ENCODE results near the gene FPR2. TPM values are rescaled to one million over a fixed set of nuclear protein-coding genes. Genes with fewer than 3 reads are reported as not detected.

FPR2 gene
- total and polyA plus RNA-seq, 4 donors, result 0.15 to 4.1 (median 2.4) TPM

- TF ChIP-seq, protein P1, sequence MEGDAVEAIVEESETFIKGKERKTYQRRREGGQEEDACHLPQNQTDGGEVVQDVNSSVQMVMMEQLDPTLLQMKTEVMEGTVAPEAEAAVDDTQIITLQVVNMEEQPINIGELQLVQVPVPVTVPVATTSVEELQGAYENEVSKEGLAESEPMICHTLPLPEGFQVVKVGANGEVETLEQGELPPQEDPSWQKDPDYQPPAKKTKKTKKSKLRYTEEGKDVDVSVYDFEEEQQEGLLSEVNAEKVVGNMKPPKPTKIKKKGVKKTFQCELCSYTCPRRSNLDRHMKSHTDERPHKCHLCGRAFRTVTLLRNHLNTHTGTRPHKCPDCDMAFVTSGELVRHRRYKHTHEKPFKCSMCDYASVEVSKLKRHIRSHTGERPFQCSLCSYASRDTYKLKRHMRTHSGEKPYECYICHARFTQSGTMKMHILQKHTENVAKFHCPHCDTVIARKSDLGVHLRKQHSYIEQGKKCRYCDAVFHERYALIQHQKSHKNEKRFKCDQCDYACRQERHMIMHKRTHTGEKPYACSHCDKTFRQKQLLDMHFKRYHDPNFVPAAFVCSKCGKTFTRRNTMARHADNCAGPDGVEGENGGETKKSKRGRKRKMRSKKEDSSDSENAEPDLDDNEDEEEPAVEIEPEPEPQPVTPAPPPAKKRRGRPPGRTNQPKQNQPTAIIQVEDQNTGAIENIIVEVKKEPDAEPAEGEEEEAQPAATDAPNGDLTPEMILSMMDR (IDR thresholded peaks at IDR 0.05; ENCODE audit: low read depth, low read length, missing input control), result no peak
These were observed 4.1 kb downstream of the FPR2 start (continued) for GRCh38 chr19:51765086-51765485.

- Histone ChIP-seq H3K4me1 (ENCODE audit: control insufficient read depth in 4 of 4, insufficient read depth in 4 of 4, low read length in 3 of 4) (no peaks in the 10 kb centered on the region), H3K9ac (ENCODE audit: low read depth in 1 of 2, low read length in 2 of 2) (no peak overlapping the region), H3K27me3 (ENCODE audit: control insufficient read depth in 4 of 4, insufficient read depth in 4 of 4, low read length in 3 of 4) (peaks cover 0 to 2% (median 0%) of the 10 kb centered on the region in 4 donors), H3K9me3 (ENCODE audit: control insufficient read depth in 4 of 4, low read length in 3 of 4) (peaks cover 0 to 5% (median under 1%) of the 10 kb centered on the region in 4 donors), H3K27ac (ENCODE audit: low read depth in 1 of 2, low read length in 2 of 2) (no peak overlapping the region), H3K4me3 (ENCODE audit: low read depth in 1 of 3, low read length in 3 of 3) (no peak overlapping the region), H3K36me3 (ENCODE audit: control insufficient read depth in 4 of 4, insufficient read depth in 3 of 4, low read depth in 1 of 4, low read length in 3 of 4) (no peaks in the 10 kb centered on the region)
- TF ChIP-seq, protein P2, sequence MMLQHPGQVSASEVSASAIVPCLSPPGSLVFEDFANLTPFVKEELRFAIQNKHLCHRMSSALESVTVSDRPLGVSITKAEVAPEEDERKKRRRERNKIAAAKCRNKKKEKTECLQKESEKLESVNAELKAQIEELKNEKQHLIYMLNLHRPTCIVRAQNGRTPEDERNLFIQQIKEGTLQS (IDR thresholded peaks at IDR 0.05), result no peak
- TF ChIP-seq GABPA (IDR thresholded peaks at IDR 0.05 in 1 of 2, conservative IDR thresholded peaks at IDR 0.05 in 1 of 2), result no peak
- TF ChIP-seq RAD21 (IDR thresholded peaks at IDR 0.05), result no peak
- TF ChIP-seq HNF4A (conservative IDR thresholded peaks at IDR 0.05), result no peak
- TF ChIP-seq JUND (IDR thresholded peaks at IDR 0.05), result no peak
- no peak for TF ChIP-seq EGR1 (IDR thresholded peaks at IDR 0.05; ENCODE audit: low read depth in 2 of 2)
- TF ChIP-seq HNF4G (IDR thresholded peaks at IDR 0.05), result no peak
- TF ChIP-seq RXRA (IDR thresholded peaks at IDR 0.05), result no peak
- no peak for TF ChIP-seq FOXA2 (IDR thresholded peaks at IDR 0.05)
- TF ChIP-seq NR2F2 (IDR thresholded peaks at IDR 0.05), result no peak
- TF ChIP-seq, protein P1 (IDR thresholded peaks at IDR 0.05; ENCODE audit: low read depth, low read length, missing input control), result no peak
- TF ChIP-seq REST (IDR thresholded peaks at IDR 0.05), result no peak
- TF ChIP-seq SP1 (IDR thresholded peaks at IDR 0.05), result no peak
- TF ChIP-seq TAF1 (conservative IDR thresholded peaks at IDR 0.05), result no peak
- TF ChIP-seq, protein P3, sequence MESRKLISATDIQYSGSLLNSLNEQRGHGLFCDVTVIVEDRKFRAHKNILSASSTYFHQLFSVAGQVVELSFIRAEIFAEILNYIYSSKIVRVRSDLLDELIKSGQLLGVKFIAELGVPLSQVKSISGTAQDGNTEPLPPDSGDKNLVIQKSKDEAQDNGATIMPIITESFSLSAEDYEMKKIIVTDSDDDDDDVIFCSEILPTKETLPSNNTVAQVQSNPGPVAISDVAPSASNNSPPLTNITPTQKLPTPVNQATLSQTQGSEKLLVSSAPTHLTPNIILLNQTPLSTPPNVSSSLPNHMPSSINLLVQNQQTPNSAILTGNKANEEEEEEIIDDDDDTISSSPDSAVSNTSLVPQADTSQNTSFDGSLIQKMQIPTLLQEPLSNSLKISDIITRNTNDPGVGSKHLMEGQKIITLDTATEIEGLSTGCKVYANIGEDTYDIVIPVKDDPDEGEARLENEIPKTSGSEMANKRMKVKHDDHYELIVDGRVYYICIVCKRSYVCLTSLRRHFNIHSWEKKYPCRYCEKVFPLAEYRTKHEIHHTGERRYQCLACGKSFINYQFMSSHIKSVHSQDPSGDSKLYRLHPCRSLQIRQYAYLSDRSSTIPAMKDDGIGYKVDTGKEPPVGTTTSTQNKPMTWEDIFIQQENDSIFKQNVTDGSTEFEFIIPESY (IDR thresholded peaks at IDR 0.05), result no peak
- TF ChIP-seq, protein P4, sequence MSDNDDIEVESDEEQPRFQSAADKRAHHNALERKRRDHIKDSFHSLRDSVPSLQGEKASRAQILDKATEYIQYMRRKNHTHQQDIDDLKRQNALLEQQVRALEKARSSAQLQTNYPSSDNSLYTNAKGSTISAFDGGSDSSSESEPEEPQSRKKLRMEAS (IDR thresholded peaks at IDR 0.05), result no peak
- TF ChIP-seq YY1 (IDR thresholded peaks at IDR 0.05), result no peak
- no peak for TF ChIP-seq FOXA1 (IDR thresholded peaks at IDR 0.05)
- no peak for DNase-seq (ENCODE audit: low spot score)
- 65% methylated on average over 5 of the region's 5 CpGs for WGBS
These were observed 5.5 kb downstream of the FPR2 start for GRCh38 chr19:51766461-51766860.
